Left ventricle myocardium inferior (tissue), 1 donor: Measurements from ENCODE around the gene GLTP. TPM values are rescaled to one million over a fixed set of nuclear protein-coding genes. Genes with fewer than 3 reads are reported as not detected.
"Not testable (repeated sequence)": the region's sequence is repeated elsewhere in the genome, so short reads cannot be mapped to it uniquely, and the experiment has no call there.

ENCODE experiments used
- DNase-seq: peaks from one replicate; pipeline ENCODE4 v3.0.0-alpha.2; 2020
- H3K27ac ChIP-seq: fragments of 200-600 bp; replicated peaks from 2 replicates; pipeline ENCODE4 v1.8.0; 2021
- H3K27me3 ChIP-seq: fragments of 200-600 bp; 2 replicates; pipeline ENCODE4 v1.8.0; 2021; ENCODE audit warnings: low read depth
- H3K36me3 ChIP-seq: fragments of 200-600 bp; 2 replicates; pipeline ENCODE4 v1.8.0; 2021
- H3K4me1 ChIP-seq: fragments of 200-600 bp; 2 replicates; pipeline ENCODE4 v1.8.0; 2021
- H3K4me3 ChIP-seq: fragments of 200-600 bp; 2 replicates; pipeline ENCODE4 v1.8.0; 2021; ENCODE audit warnings: mild to moderate bottlenecking, moderate library complexity
- H3K9me3 ChIP-seq: fragments of 200-600 bp; replicated peaks from 2 replicates; pipeline ENCODE4 v1.8.0; 2021
- intact Hi-C: fragments of 100-400 bp; cut with micrococcal nuclease; formaldehyde crosslinking; loops from one replicate; pipeline ENCODE4 v1.11.0; 2022
- total RNA-seq: library from RNA; stranded (reverse); fragmentation: NEBNext Ultra II Directional; extraction: Animal tissue kit (Norgen Biotek cat#: 25700); gene quantifications from one replicate; pipeline ENCODE4 v1.2.1, GENCODE V29; 2021
- TF ChIP-seq, protein P1 (sequence below): fragments of 200-600 bp; IDR thresholded peaks from 2 replicates; pipeline ENCODE4 v1.8.0; 2021; ENCODE audit warnings: antibody characterized with exemption, mild to moderate bottlenecking, borderline replicate concordance
- donor health status: DM: no; HTN: yes; CAD: no; lungs with severe emphysema.

Gene GLTP
- total RNA-seq, 1 donor from 2014 or later: 20.0 TPM

DNA sequence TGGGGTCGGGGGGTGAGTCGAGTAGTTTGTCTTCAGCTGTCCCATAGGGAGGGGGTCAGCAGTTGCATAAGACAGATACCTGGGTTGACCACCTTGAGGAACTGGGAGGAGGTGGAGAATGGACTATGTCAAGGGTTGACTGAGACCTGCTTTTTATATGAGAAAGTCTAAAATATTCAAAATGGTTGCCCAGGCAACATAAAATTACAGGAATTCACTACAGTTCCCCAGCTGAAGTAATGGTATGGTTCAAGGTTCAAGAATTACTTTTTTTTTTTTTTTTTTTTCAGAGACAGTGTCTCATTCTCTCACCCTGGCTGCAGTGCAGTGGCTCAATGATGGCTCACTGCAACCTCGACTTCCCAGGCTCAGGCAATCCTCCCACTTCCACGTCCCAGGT, 14.6 kb upstream of the GLTP start:
- Histone ChIP-seq H3K9me3 (no peaks in the 10 kb centered on the region), H3K27ac (no peak overlapping the region), H3K36me3 (no peaks in the 10 kb centered on the region), H3K4me1 (peaks cover 7% of the 10 kb centered on the region), H3K4me3 (no peak overlapping the region), H3K27me3 (no peaks in the 10 kb centered on the region)
- DNase-seq: no peak
- intact Hi-C loops: no loop called here
- TF ChIP-seq, protein P1, sequence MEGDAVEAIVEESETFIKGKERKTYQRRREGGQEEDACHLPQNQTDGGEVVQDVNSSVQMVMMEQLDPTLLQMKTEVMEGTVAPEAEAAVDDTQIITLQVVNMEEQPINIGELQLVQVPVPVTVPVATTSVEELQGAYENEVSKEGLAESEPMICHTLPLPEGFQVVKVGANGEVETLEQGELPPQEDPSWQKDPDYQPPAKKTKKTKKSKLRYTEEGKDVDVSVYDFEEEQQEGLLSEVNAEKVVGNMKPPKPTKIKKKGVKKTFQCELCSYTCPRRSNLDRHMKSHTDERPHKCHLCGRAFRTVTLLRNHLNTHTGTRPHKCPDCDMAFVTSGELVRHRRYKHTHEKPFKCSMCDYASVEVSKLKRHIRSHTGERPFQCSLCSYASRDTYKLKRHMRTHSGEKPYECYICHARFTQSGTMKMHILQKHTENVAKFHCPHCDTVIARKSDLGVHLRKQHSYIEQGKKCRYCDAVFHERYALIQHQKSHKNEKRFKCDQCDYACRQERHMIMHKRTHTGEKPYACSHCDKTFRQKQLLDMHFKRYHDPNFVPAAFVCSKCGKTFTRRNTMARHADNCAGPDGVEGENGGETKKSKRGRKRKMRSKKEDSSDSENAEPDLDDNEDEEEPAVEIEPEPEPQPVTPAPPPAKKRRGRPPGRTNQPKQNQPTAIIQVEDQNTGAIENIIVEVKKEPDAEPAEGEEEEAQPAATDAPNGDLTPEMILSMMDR: no peak

DNA sequence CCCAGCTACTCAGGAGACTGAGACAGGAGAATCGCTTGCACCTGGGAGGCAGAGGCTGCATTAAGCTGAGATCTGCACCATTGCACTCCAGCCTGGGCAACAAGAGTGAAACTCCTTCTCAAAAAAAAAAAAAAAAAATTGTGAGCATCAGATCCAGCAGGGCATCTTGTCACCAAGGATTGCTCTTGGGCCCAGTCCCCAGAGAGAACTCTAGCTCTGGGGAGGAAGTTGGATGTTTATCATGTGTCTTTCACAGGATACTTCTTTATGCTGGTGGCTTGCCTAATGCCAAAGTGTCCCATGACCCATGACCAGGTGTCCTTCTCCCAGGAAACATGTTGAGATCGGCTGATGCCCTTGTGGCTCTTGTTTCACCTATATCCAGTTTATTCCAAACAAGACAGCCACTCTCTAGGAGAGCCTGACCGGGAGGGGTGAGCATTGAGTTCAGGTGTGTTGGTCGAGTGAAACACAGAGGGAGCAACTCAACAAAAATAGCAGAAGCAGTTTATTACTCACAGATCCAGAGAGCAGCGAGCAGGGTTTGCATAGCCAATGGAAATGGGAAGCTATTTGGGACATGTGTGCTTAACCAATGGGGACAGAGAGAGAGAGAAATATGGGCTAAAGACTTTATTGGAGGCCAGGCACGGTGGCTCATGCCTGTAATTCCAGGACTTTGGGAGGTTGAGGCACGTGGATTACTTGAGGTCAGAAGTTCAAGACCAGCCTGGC, 13.1 kb upstream of the GLTP start:
- intact Hi-C loops: no loop called here
- no peak for DNase-seq
- H3K36me3 ChIP-seq: no peaks in the 10 kb centered on the region

DNA sequence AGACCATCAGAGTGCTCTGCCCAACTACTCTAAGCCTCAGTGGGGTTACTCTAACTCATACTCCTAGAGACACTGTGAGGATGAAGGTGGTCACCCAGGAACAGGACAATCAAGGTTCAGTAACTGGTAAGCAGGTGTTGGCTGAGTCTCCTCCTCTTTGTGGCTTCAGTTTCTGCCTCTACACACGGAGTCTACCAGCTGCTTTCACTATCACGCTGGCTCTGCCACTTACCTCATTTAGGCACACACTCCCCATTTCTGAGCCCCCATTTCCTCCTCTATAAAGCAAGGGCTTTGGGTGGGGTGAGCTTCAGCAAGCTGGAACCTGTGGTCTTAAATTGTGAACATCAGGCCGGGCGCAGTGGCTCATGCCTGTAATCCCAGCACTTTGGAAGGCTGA, 12.4 kb upstream of the GLTP start:
- Histone ChIP-seq H3K36me3 (no peaks in the 10 kb centered on the region), H3K4me1 (peaks cover 18% of the 10 kb centered on the region), H3K27me3 (no peaks in the 10 kb centered on the region), H3K9me3 (no peaks in the 10 kb centered on the region), H3K4me3 (no peak overlapping the region), H3K27ac (no peak overlapping the region)
- intact Hi-C loops: no loop called here
- TF ChIP-seq, protein P1: no peak
- DNase-seq: no peak

More for the DNA sequence above, 13.1 kb upstream of the GLTP start:
- Histone ChIP-seq H3K4me1 (peaks cover 11% of the 10 kb centered on the region), H3K27ac (no peak overlapping the region), H3K27me3 (no peaks in the 10 kb centered on the region), H3K9me3 (no peaks in the 10 kb centered on the region), H3K4me3 (no peak overlapping the region)
- TF ChIP-seq, protein P1: no peak

DNA sequence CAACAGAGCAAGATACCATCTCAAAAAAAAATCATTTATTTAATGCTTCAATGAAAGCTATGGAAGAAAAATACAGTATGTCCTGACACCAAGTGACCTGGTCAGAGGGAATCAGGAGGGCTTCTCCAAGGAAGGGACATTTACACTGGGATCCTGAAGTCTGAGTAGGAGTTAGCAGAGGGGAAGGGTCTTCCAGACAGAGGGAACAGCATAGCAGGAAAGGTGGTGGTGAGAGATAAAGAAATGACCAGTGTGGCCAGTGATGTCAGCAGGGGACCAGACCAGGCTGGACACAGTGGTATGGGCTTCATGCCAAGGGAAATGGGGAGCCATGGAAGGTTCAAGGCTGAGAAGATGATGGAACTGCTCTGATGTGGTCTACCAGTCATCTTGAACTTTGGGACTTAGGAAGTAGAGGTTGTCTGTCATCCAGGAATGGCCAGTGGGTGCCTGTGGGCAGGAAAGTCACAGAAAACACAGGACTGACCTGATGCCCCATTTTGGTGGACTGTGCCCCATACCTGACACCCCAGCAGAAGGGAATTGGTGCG, 11.9 kb upstream of the GLTP start:
- TF ChIP-seq, protein P1: no peak
- Histone ChIP-seq H3K36me3 (no peaks in the 10 kb centered on the region), H3K27me3 (no peaks in the 10 kb centered on the region), H3K4me1 (peaks cover 18% of the 10 kb centered on the region), H3K4me3 (no peak overlapping the region), H3K9me3 (no peaks in the 10 kb centered on the region), H3K27ac (no peak overlapping the region)
- DNase-seq: no peak
- intact Hi-C loops: no loop called here

DNA sequence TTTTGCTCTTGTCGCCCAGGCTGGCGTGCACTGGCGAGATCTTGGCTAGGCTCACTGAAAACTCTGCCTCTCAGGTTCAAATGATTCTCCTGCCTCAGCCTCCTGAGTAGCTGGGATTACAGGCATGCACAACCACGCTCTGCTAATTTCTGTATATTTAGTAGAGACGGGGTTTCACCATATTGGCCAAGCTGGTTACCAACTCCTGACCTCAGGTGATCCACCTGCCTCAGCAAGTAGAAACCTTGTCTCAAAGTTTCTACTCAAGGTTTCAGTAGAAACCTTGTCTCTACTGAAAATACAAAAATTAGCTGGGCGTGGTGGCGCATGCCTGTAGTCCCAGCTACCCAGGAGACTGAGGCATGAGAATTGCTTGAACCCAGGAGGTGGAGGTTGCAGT, 11.4 kb upstream of the GLTP start:
- H3K27me3 ChIP-seq, H3K4me3 ChIP-seq, H3K27ac ChIP-seq, H3K36me3 ChIP-seq, intact Hi-C loops, H3K9me3 ChIP-seq, DNase-seq: not testable (repeated sequence)
- peaks cover 18% of the 10 kb centered on the region for H3K4me1 ChIP-seq

DNA sequence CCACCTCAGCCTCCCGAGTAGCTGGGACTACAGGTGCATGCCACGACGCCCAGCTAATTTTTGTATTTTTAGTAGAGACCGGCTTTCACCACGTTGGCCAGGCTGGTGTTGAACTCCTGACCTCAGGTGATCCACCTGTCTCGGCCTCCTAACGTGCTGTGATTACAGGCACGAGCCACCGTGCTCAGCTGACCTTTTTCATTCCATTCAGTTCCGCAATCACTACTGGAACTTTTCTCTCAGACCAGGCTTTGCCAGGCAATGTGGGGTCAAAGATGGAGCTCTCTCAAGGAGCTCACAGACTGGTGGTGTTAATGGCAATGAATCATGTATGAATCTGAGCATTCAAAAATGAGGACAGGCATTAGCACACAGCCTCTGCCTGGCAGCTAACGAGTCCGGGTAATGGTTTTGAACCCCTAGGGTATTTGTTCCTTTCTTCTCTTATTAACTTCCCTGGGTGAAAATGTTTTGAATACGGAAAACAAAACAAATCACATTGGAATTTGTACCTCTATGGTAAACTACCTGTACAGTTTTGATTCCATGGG, 10.4 kb upstream of the GLTP start:
- H3K4me1 ChIP-seq: peaks cover 18% of the 10 kb centered on the region
- TF ChIP-seq, protein P1: no peak
- no peaks in the 10 kb centered on the region for H3K36me3 ChIP-seq
- H3K27me3 ChIP-seq: no peaks in the 10 kb centered on the region
- H3K9me3 ChIP-seq: no peaks in the 10 kb centered on the region
- intact Hi-C loops: no loop called here
- no peak for DNase-seq
- no peak overlapping the region for H3K27ac ChIP-seq
- no peak overlapping the region for H3K4me3 ChIP-seq
